ENCODE results near the gene ICAM2. TPM values are rescaled to one million over a fixed set of nuclear protein-coding genes. Genes with fewer than 3 reads are reported as not detected.

ICAM2 gene
- total RNA-seq, 4 donors from 2014 or later: 18.0 to 95.1 (median 36.3) TPM

GRCh38 chr17:63978272-63979200 is 41.9 kb downstream of the ICAM2 start:
- WGBS, 2 donors: 65 to 68% methylated on average over 13 of the region's 13 CpGs
- TF ChIP-seq EP300 (IDR thresholded peaks at IDR 0.05): no peak
- TF ChIP-seq POLR2A (IDR thresholded peaks at IDR 0.05): no peak
- no peak for TF ChIP-seq CTCF (IDR thresholded peaks at IDR 0.05)
- DNase-seq (ENCODE audit: low spot score in 2 of 2): no peak
- peaks cover 0 to 18% (median 0%) of the 10 kb centered on the region in 4 donors for H3K4me1 ChIP-seq
- no peak overlapping the region for H3K27ac ChIP-seq
- no peak overlapping the region for H3K4me3 ChIP-seq
- no peaks in the 10 kb centered on the region for H3K27me3 ChIP-seq
- no peaks in the 10 kb centered on the region for H3K36me3 ChIP-seq
- H3K9me3 ChIP-seq: peaks cover 0 to 8% (median 0%) of the 10 kb centered on the region in 4 donors

GRCh38 chr17:63976702-63977101 is 43.7 kb downstream of the ICAM2 start:
- Histone ChIP-seq H3K9me3 (peaks cover 0 to 2% (median 0%) of the 10 kb centered on the region in 4 donors), H3K36me3 (no peaks in the 10 kb centered on the region), H3K4me3 (no peak overlapping the region), H3K27ac (no peak overlapping the region), H3K4me1 (peaks cover 0 to 10% (median 0%) of the 10 kb centered on the region in 4 donors), H3K27me3 (no peaks in the 10 kb centered on the region)
- no peak for DNase-seq (ENCODE audit: low spot score in 2 of 2)
- no peak for TF ChIP-seq EP300 (IDR thresholded peaks at IDR 0.05)
- TF ChIP-seq POLR2A (IDR thresholded peaks at IDR 0.05): no peak
- TF ChIP-seq CTCF (IDR thresholded peaks at IDR 0.05): no peak
- WGBS, 2 donors: 79 to 80% methylated on average over 3 of the region's 3 CpGs

- DNase-seq (ENCODE audit: low spot score in 2 of 2): no peak
- H3K4me3 ChIP-seq: no peak overlapping the region
- no peaks in the 10 kb centered on the region for H3K27me3 ChIP-seq
- H3K4me1 ChIP-seq: peaks cover 0 to 7% (median 0%) of the 10 kb centered on the region in 4 donors
- no peaks in the 10 kb centered on the region for H3K36me3 ChIP-seq
- TF ChIP-seq EP300 (IDR thresholded peaks at IDR 0.05): no peak
- no peak for TF ChIP-seq POLR2A (IDR thresholded peaks at IDR 0.05)
- TF ChIP-seq CTCF (IDR thresholded peaks at IDR 0.05): no peak
- 84 to 96% methylated on average over 2 of the region's 2 CpGs for WGBS, 2 donors
- no peak overlapping the region for H3K27ac ChIP-seq
- H3K9me3 ChIP-seq: no peaks in the 10 kb centered on the region
These were observed 44.8 kb downstream of the ICAM2 start for GRCh38 chr17:63975541-63976092.

- Histone ChIP-seq H3K27ac (no peak overlapping the region), H3K27me3 (no peaks in the 10 kb centered on the region), H3K4me1 (no peaks in the 10 kb centered on the region), H3K9me3 (no peaks in the 10 kb centered on the region), H3K4me3 (no peak overlapping the region), H3K36me3 (no peaks in the 10 kb centered on the region)
- TF ChIP-seq POLR2A (IDR thresholded peaks at IDR 0.05) (no peak), EP300 (IDR thresholded peaks at IDR 0.05) (no peak), CTCF (IDR thresholded peaks at IDR 0.05) (no peak)
- no peak for DNase-seq (ENCODE audit: low spot score in 2 of 2)
- 80 to 82% methylated on average over 10 of the region's 10 CpGs for WGBS, 2 donors
These were observed 45.7 kb downstream of the ICAM2 start for GRCh38 chr17:63974594-63975192.

All from tibial nerve (tissue), 4 donors.